Eye (tissue), 1 donor: ENCODE data around the gene COQ8A.
"Not testable (repeated sequence)": the region's sequence is repeated elsewhere in the genome, so short reads cannot be mapped to it uniquely, and the experiment has no call there.

ENCODE experiments used
- DNase-seq: peaks from one replicate; pipeline ENCODE4 v3.0.0-alpha.2; 2015

Gene COQ8A

GRCh38 chr1:226953175-226953800 lies 13.2 kb downstream of the COQ8A start:
- no peak for DNase-seq

- DNase-seq = no peak
These were observed 14.2 kb downstream of the COQ8A start for GRCh38 chr1:226954337-226954736.

GRCh38 chr1:226954777-226955176 lies 14.7 kb downstream of the COQ8A start:
- no peak for DNase-seq

- DNase-seq = not testable (repeated sequence)
These were observed 15.8 kb downstream of the COQ8A start for GRCh38 chr1:226955857-226956256.

- DNase-seq = no peak
These were observed 17.0 kb downstream of the COQ8A start for GRCh38 chr1:226956942-226957713.

GRCh38 chr1:226957714-226958113 lies 17.6 kb downstream of the COQ8A start:
- DNase-seq = no peak

- no peak for DNase-seq
These were observed 18.2 kb downstream of the COQ8A start for GRCh38 chr1:226958300-226958699.

- no peak for DNase-seq
These were observed 20.2 kb downstream of the COQ8A start for GRCh38 chr1:226960256-226960655.

- no peak for DNase-seq
These were observed 21.1 kb downstream of the COQ8A start for GRCh38 chr1:226960944-226961765.

GRCh38 chr1:226962421-226963391 lies 22.6 kb downstream of the COQ8A start:
- no peak for DNase-seq

GRCh38 chr1:226964068-226964425 lies 24.0 kb downstream of the COQ8A start:
- no peak for DNase-seq

- DNase-seq = no peak
These were observed 24.8 kb downstream of the COQ8A start for GRCh38 chr1:226964611-226965486.

GRCh38 chr1:226965581-226966440 lies 25.7 kb downstream of the COQ8A start:
- no peak for DNase-seq

GRCh38 chr1:226966683-226967082 lies 26.6 kb downstream of the COQ8A start:
- no peak for DNase-seq

- no peak for DNase-seq
These were observed 27.6 kb downstream of the COQ8A start for GRCh38 chr1:226967665-226968064.

GRCh38 chr1:226971765-226972164 lies 31.7 kb downstream of the COQ8A start:
- DNase-seq = no peak

- DNase-seq = no peak
These were observed 32.8 kb downstream of the COQ8A start for GRCh38 chr1:226972931-226973330.

GRCh38 chr1:226973371-226973897 lies 33.3 kb downstream of the COQ8A start:
- DNase-seq = no peak

GRCh38 chr1:226973898-226974543 lies 33.9 kb downstream of the COQ8A start:
- no peak for DNase-seq
